NCI-H345 treated with DMSO at 0.1 percent for 48 hours (cell line): ENCODE measurements around the gene SLC6A18.
"Not testable (repeated sequence)": the region's sequence is repeated elsewhere in the genome, so short reads cannot be mapped to it uniquely, and the experiment has no call there.

Experiments used
- DNase-seq: peaks from one replicate; lab custom pipeline; 2025; ENCODE audit not compliant: unreplicated experiment; lab: John Stamatoyannopoulos, UW

SLC6A18 gene

GRCh38 chr5:1284336-1284970 is 59.3 kb downstream of the SLC6A18 start:
- DNase-seq = not testable (repeated sequence)

- no peak for DNase-seq
Measured at GRCh38 chr5:1285141-1285540, 60.0 kb downstream of the SLC6A18 start.

GRCh38 chr5:1285883-1286291 is 60.7 kb downstream of the SLC6A18 start:
- DNase-seq = no peak

- DNase-seq = no peak
Measured at GRCh38 chr5:1288439-1289335, 63.5 kb downstream of the SLC6A18 start.

- not testable (repeated sequence) for DNase-seq
Measured at GRCh38 chr5:1289559-1289958, 64.4 kb downstream of the SLC6A18 start.

- DNase-seq = not testable (repeated sequence)
Measured at GRCh38 chr5:1290956-1291355, 65.8 kb downstream of the SLC6A18 start.

- no peak for DNase-seq
Measured at GRCh38 chr5:1291611-1292080, 66.5 kb downstream of the SLC6A18 start.

GRCh38 chr5:1292139-1292538 is 67.0 kb downstream of the SLC6A18 start:
- no peak for DNase-seq

GRCh38 chr5:1292846-1293415 is 67.8 kb downstream of the SLC6A18 start:
- no peak for DNase-seq

- DNase-seq = no peak
Measured at GRCh38 chr5:1293416-1294205, 68.4 kb downstream of the SLC6A18 start.

GRCh38 chr5:1294206-1294834 is 69.1 kb downstream of the SLC6A18 start:
- no peak for DNase-seq

GRCh38 chr5:1294835-1295649 is 69.9 kb downstream of the SLC6A18 start, which contains the start of gene TERT:
Gene TERT, minus strand, starts transcription at chr5:1295068. Its CDS starts 79 bp downstream, at chr5:1294989.
- no peak for DNase-seq

- DNase-seq = no peak
Measured at GRCh38 chr5:1295650-1296037, 70.5 kb downstream of the SLC6A18 start.
